ENCODE results near the gene LAMA3. TPM values are rescaled to one million over a fixed set of nuclear protein-coding genes. Genes with fewer than 3 reads are reported as not detected.
A peak's percentile ranks its signal among the peaks of the same experiment; 100 is the strongest.

LAMA3 gene
- total RNA-seq, 1 donor from 2014 or later = 1.5 TPM

DNA sequence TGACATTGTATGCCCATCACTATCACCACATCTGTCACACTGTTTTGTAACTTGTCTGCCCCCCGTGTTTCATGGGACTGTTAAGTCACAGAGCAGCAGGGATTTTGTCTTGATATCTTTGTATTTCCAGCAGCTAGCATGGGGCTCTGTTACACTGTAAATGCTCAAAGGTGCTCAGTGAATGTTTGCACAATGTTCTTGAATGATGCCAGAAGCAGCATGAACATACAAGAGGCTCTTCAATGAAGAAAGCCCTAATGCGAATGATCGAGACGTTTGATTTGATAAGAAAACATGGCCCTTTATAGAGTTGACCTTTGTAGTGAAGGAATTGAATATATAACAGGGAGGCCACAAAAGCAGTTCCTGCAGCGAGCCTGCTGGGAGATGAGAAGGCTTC, 204.4 kb downstream of the LAMA3 start:
- ATAC-seq = no peak
- DNase-seq (ENCODE audit: low spot score) = no peak

DNA sequence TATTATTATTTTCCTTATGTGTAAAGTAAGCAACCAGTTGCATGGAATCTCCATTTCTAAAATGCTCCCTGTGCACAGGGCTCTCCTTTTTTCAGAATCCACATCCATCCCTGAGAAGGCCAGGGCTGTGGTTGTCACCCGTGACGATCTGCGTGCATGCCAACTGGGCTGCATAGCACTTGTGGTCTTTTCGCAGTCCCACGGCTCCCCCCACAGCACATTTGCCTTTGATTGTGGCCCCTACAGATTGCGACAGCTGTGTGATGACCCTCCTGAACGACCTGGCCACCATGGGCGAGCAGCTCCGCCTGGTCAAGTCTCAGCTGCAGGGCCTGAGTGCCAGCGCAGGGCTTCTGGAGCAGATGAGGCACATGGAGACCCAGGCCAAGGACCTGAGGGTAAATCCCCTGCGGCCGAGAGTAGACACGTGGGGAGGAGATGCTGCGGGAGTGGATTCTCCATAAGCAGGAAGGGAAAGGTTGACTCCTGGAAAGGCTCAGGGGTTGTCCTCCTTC, 205.5 kb downstream of the LAMA3 start:
- ATAC-seq (no peak), DNase-seq (ENCODE audit: low spot score) (no peak)

DNA sequence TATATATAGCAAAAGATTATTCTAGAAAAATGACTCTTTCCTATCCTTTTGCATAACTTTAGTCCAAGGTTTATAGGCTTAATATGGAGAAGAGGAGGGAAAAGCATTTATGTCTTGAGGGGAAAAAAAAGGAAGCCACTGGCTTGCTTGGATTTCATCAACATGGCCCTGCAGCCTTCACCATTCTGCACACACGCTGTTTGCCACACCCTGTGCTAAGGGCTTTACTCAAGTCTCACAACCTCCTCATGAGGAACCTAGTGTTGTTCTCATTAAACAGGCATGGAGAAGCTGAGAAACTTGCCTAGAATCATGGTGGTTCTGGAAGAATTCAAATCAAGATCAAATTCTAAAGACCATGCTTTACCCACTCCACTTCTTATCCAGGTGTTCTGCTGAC, 208.0 kb downstream of the LAMA3 start:
- ATAC-seq (no peak), DNase-seq (ENCODE audit: low spot score) (no peak)

DNA sequence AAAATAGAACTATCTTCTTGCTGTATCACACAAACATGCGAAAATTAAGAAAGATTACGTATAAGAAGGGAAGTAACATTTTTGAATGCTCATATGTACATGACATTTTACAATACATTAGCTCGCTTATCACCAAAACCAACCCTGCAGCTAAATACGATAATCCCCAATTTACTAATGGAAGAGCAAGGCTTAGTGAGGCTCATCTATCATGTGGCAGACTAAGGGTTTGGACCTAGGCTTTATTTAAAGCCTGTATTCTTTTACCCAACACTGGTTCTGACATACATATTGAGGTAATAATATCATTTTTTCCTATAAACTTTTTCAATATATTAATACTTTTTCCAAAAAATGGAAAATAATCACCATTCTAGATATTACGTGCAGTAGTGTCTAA, 208.5 kb downstream of the LAMA3 start:
- ATAC-seq = no peak
- no peak for DNase-seq (ENCODE audit: low spot score)

DNA sequence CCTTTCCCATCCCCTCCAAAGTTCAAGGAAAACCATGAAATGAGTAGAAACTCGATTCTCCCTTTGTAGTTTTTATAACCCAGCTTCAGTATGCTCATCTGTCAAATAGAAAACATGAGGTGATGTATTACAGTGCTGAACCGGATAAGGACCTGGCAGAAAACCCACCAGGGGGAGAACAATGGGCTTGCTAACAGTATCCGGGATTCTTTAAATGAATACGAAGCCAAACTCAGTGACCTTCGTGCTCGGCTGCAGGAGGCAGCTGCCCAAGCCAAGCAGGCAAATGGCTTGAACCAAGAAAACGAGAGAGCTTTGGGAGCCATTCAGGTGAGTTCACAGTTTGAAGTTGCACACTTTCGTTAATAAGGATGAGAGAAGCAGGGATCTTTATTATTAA, 211.7 kb downstream of the LAMA3 start:
- ATAC-seq (no peak), DNase-seq (ENCODE audit: low spot score) (no peak)

DNA sequence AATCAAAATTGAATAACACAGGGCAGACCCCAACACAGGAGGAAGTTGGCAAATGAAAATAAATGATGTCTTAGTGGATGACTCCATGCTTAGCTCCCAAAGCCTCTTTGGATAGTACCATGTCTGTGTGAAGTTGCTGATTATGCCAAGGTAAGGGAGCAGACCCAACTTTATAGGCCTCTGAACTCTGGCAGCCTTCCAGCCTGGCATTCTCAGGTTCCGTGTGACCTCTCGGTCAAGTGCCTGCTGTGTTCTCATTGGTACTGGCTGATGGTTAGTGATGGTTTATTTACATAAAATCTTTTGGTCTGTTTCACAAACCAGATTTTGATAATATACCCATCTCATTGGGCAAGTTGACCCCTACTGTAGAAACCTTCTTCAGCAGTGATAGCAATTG, 213.1 kb downstream of the LAMA3 start:
- ATAC-seq (peak; percentile 94), DNase-seq (ENCODE audit: low spot score) (peak; percentile 76)

DNA sequence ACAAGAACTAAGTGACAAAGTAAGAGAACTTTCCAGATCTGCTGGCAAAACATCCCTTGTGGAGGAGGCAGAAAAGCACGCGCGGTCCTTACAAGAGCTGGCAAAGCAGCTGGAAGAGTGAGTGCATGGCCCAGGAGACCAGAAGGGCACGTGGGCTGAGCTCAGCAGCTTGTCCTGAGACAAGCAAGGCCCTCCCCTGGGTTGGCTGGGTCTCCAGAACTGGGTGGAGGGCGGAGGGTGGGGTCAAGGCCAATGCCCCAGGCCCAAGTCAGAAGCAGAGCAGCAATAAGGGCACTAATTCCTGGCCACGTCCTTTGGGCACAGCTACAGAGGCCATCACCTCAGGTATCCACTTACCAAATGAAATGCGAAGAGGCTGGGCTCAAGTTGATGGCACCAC, 214.7 kb downstream of the LAMA3 start:
- ATAC-seq (no peak), DNase-seq (ENCODE audit: low spot score) (no peak)

DNA sequence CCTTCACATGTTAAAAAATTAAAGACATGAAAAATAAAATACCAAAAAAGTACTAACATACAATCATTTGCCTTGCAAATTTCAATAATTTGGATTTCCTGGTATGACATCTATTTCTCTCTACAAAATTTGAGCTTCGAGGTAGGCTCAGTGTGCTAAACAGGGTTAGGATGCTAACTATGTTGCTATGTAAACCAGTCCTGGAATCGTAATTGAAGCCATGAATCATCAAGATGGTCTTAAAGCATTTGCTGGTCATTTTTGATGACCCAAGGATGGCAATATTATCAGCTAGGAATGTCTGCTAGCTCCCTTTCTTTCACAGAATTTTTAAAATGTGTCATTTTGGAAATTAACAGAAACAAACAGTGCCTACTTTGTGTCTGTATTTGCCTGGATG, 217.4 kb downstream of the LAMA3 start:
- ATAC-seq = no peak
- no peak for DNase-seq (ENCODE audit: low spot score)

DNA sequence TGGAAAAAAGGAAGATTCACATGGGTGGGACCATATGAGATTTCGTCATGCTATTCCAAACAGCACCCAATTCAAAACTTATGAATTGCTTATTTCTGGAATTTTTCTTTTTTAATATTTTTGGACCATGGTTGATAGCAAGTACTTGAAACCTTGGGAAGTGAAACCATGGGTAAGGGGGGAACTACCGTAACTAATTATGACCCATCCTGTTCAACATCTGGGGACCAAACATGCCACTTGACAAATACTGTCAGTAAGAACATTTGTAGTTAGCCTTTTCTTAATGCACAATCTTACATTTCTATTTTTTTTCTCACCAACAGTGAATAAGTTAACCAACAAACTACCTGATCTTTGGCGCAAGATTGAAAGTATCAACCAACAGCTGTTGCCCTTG, 219.6 kb downstream of the LAMA3 start:
- no peak for DNase-seq (ENCODE audit: low spot score)
- no peak for ATAC-seq

DNA sequence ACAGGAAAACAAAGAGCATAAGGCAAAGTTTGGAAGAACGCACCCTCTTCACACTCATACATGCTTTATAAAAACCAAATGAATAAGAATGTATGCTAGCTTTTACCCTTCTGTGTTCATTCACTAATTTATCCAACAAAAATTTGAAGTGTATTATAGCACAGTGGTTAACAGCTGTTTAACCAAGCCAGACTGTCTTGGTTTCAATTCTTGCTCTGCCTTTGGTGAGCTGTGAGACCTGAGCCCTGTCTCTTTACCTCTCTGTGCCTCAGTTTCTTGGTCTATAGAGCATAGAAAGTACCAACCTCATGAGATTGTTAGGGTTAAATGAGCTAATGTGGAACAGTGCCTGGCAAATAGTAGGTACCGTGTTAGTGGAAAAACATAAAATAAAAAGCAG, 220.8 kb downstream of the LAMA3 start:
- ATAC-seq = no peak
- DNase-seq (ENCODE audit: low spot score) = no peak

DNA sequence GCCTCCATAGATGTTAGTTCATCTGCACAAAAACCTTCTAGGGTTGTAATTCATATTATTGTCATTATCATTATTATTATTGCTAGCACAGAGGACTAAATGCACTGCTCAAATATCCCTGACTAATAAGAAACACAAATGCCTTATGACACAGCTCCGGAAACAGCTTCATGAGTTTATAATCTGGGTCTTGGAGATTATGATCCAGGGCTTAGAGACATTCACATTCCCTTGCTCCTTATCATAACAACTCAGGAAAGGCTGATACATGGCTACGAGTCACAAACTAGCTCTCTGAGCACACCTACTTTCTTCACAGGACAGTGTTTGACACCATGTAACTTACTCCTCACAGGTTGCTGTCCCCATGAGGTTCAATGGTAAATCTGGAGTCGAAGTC, 223.1 kb downstream of the LAMA3 start:
- DNase-seq (ENCODE audit: low spot score) (no peak), ATAC-seq (no peak)

DNA sequence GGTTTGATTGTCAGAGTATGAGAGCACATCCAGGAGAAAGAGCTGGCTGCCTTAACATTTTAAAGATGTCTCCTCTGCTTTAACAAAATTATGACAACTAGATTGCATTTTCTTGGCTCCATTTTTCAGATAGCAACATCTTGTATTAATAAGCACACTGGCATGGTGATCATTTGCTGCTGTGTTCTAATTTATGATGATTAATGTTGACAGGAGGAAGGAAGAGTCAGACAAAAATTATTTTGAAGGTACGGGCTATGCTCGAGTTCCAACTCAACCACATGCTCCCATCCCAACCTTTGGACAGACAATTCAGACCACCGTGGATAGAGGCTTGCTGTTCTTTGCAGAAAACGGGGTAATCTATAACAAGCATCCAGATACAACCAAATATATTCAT, 227.1 kb downstream of the LAMA3 start:
- ATAC-seq (no peak), DNase-seq (ENCODE audit: low spot score) (no peak)

DNA sequence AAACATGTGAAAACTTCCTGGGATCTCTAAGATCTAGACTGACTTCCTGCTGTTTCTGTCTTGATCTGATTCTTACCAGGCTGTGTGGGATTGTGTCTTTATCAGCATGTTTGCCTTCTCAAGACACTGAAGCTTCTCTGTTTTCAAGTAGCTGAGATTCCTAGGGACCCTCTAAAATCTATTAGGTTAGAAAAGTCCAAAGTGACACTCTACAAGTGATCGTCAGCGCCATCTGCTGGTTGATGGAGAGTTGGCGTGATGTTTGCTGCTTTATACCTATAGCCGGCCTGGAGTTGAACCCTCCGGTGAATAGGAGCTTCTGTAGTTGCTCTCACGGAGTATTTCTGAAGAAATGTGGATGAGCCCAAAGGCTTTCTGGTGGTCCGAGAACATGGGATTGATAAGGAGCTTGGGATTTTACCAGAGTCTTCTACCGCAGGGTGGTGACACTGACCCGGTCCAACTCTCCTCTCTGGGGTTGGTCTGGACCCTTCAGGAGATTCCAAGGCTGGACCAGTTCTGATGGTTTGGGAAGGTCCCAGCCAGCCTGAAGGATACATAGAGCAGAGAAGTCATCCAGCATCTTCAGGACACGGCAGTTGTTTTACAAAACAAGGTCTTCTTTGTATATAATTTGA, 229.3 kb downstream of the LAMA3 start:
- ATAC-seq = peak; percentile 93

DNA sequence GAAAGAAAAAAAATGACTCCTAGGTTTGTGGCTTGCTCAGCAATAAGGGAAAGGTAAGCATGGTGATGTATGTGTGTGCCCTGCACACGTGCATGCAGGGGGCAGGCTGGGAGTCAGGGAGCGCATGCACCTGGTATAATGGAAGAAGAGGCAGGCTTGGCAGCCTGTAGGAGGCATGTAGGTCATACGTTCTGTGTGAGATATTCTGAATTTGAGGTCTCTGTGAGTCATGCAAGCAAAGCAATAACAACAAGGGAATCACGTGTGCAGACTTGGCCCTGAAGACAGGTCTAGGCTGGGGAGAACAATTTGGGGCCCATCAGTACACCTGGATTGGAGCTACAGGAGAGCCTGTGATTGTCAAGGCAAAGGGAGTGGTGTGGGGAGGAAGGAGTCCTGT, 230.8 kb downstream of the LAMA3 start:
- ATAC-seq (no peak), DNase-seq (ENCODE audit: low spot score) (no peak)

More for the DNA sequence above, 229.3 kb downstream of the LAMA3 start:
- DNase-seq (ENCODE audit: low spot score) = peak; percentile 67

DNA sequence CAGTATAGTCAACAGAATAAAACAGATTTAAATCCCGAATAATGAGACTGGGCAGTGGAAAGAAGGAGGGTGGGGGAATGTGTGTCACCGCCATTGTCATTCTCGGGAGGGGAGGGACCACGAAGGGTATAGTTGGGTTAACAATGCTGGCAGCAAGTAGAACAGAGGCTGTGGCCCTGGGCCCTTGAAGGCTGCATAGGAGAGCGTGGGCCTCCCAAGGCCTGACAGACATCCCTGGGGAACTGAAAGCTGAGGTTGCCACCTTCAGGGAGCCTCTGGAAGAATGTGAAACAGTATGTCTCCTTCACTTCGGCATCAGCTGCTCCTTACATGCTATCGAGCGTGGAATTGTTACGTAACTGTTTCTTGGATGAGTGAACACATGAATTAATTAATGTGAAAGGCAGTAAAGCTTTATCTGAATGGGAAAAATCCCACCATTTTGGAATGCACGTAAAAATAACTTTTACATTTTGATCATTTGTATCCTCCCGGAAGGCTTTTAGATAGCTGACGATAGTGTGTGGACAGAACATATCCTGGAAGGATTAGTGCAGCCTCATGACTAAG, 232.5 kb downstream of the LAMA3 start:
- no peak for ATAC-seq
- no peak for DNase-seq (ENCODE audit: low spot score)

DNA sequence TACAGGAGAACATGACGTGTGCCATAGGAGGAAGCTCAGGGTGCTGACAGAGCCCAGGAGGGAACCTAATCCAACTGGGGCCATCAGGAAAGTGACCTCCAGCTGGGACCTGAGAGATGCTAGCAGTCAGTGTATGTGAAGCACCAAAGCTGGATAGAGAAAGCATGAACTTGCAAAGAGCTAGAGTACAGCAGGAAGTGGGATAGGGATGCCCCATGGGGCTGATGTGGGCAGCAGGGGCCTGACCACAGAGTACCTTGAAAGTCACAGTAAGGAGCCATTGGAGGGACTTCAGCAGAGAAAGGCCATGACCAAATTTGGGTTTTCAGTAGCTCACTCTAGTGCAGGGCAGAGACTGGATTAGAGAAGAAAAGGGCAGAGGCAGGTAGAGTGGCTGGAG, 233.7 kb downstream of the LAMA3 start:
- ATAC-seq (no peak), DNase-seq (ENCODE audit: low spot score) (no peak)

DNA sequence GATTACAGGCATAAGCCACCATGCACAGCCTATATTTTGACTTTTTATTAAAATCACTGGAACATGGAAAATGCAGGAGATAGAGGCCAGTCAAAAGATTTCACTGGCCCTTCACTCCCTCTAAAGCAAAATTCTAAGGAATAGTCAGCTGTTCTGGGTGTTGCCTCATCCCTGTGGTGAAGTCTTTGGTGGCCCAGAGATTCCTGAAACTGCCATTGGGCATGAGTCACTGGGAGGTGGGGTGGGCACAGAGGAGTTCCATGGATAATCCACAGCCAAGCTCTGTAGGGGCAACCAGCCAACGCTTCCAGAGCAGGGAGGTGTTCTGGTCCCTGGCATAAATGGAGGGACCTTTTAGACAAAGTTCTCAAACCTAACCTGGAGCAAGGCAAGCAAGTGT, 235.6 kb downstream of the LAMA3 start:
- no peak for DNase-seq (ENCODE audit: low spot score)
- ATAC-seq = no peak

DNA sequence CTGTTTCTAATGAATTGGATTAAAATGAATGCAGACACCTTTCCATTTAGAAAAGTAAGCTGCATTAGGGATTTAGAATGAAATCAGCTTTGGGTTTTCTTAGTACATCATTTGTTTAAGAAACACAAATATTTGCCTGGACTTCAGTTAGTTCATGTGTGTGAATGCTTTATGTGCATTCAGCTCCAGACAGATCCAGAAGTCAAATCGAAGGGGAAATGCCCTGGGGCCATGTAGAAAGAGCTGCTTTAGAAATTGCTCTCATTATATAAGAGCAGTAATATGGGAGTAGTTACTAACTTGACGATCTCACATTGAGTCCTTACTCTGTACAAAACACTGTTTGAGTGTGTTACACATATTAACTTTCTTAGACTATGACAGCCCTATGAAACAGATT, 237.3 kb downstream of the LAMA3 start:
- ATAC-seq (peak; percentile 26), DNase-seq (ENCODE audit: low spot score) (no peak)

DNA sequence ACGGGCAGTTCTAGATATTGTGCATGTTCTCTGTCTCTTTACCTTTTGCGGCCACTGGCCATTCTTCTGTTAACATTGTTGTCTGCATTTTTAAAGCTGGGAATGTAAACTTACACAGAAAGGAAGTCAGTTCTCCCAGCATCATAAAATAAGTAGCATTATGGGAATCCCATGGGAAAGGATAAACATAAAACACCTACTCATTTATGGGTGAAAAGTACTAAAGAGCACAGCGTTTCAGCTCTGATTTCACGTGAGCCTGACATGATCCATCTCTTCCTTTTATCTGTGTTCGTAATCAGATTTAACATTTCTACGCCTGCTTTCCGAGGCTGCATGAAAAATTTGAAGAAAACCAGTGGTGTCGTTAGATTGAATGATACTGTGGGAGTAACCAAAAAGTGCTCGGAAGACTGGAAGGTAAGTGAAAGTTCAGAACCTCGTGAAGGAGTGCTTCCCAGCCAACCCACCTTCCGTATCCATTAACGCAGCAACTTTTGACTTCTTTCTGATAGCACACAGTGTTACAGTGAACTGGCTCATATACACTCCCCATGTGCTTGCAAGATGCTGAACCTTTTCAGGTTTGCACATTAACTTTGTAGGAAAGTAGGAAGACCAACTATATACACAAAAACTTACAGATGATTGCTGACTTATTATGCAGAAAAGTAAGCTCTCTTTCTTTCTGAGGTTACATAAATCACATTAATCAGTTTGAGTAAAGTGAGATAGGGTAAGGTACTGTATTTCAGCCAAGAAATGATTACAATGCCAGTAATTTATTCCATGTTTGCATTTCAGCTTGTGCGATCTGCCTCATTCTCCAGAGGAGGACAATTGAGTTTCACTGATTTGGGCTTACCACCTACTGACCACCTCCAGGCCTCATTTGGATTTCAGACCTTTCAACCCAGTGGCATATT, 238.8 kb downstream of the LAMA3 start:
- DNase-seq (ENCODE audit: low spot score) = no peak
- no peak for ATAC-seq

DNA sequence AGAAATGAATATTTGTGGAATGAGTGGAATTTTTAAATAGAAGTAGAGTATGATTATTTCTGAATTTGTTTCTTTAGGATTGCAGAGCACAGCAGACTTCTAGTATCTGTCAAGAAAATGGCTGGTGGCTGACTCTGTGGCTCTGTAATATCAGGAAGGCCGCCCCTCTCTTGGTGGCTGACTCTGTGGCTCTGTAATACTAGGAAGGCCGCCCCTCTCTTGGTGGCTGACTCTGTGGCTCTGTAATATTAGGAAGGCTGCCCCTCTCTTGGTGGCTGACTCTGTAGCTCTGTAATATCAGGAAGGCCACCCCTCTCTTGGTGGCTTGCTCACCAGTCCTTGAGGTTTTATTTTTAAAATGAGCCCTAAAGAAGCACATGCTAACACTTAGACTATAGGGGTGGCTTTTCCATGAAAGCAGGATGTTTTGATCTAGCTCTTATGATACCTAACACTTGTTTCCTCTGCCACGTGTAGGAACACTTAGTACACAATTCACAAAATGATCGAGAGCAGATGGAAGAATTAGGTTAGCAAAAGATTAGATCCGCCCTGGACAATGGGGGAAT, 240.2 kb downstream of the LAMA3 start:
- ATAC-seq (no peak), DNase-seq (ENCODE audit: low spot score) (no peak)

DNA sequence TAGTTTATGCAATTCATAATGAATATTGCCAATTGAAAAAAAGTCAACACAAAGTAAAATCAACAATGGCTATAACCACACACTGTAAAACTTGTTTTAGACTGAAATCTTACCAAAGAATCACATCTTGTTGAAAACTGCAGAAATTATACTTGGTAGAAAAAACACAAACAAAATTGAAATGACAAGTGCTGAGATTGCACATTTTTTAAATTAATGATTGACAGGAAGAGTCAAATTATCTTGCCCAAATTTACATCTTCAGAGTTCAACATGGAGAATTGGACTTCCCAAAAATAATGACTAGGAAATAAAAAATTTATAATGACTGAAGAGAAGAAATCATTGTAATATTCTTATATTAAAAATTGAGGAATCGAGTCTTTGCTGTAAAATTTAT, 240.7 kb downstream of the LAMA3 start:
- ATAC-seq = no peak
- no peak for DNase-seq (ENCODE audit: low spot score)
